HCT116 (cell line): ENCODE results near the gene CD44.
A peak's percentile ranks its signal among the peaks of the same experiment; 100 is the strongest.

ENCODE experiments used
- EZH2 ChIP-seq: fragments of 200-600 bp; sonication (generic); IDR thresholded peaks from 2 replicates; pipeline ENCODE4 v1.6.1; 2017; ENCODE audit warnings: antibody characterized with exemption, mixed run types
- EZH2phosphoT487 ChIP-seq: fragments of 200-600 bp; IDR thresholded peaks from 2 replicates; pipeline ENCODE4 v1.6.1; 2018; ENCODE audit warnings: antibody characterized with exemption, borderline replicate concordance
- POLR2A ChIP-seq: IDR thresholded peaks from 2 replicates; pipeline ENCODE4 v1.7.0; 2011; ENCODE audit warnings: borderline replicate concordance; ENCODE audit not compliant: insufficient read depth, insufficient read length; ENCODE audit errors: extremely low read depth
- POLR2AphosphoS5 ChIP-seq: IDR thresholded peaks from 2 replicates; pipeline ENCODE4 v1.6.1; 2011; ENCODE audit warnings: mild to moderate bottlenecking, low read depth, low read length, moderate library complexity
- REST ChIP-seq: IDR thresholded peaks from 2 replicates; pipeline ENCODE4 v1.6.1; 2012; ENCODE audit warnings: low read depth
- SIN3A ChIP-seq: IDR thresholded peaks from 2 replicates; pipeline ENCODE4 v1.6.1; 2012; ENCODE audit warnings: low read depth
- SP1 ChIP-seq: IDR thresholded peaks from 2 replicates; pipeline ENCODE4 v1.6.1; 2012; ENCODE audit warnings: low read depth
- TCF7L2 ChIP-seq: IDR thresholded peaks from 2 replicates; pipeline ENCODE4 v1.7.0; 2011; ENCODE audit warnings: borderline replicate concordance, inconsistent platforms; ENCODE audit not compliant: insufficient read depth, insufficient read length; ENCODE audit errors: extremely low read depth
- YY1 ChIP-seq: IDR thresholded peaks from 2 replicates; pipeline ENCODE4 v1.6.1; 2011; ENCODE audit warnings: low read length, low read depth, moderate library complexity, mild to moderate bottlenecking; ENCODE audit not compliant: insufficient replicate concordance; ENCODE audit errors: extremely low read depth
- ZBTB33 ChIP-seq: IDR thresholded peaks from 2 replicates; pipeline ENCODE4 v1.6.1; 2011; ENCODE audit warnings: mild to moderate bottlenecking, low read length, moderate library complexity; ENCODE audit not compliant: insufficient replicate concordance; ENCODE audit errors: extremely low read depth
- ZNF274 ChIP-seq: fragments of 200-500 bp; sonication (Bioruptor generic); IDR thresholded peaks from 2 replicates; pipeline ENCODE4 v1.6.1; 2014; ENCODE audit warnings: mild to moderate bottlenecking, low read depth, low read length, inconsistent platforms
- TF ChIP-seq, protein P1 (sequence below), 3 experiments: fragments of 200-600 bp in 1 of 3; sonication (generic) in 1 of 3; IDR thresholded peaks in 2 of 3; conservative IDR thresholded peaks in 1 of 3; 2 replicates each; pipeline ENCODE4 v1.5.1; 2012 to 2017; ENCODE audit warnings: low read depth in 2 of 3, low read length in 2 of 3, antibody characterized with exemption in 1 of 3, borderline replicate concordance in 1 of 3, control low read depth in 1 of 3, mild to moderate bottlenecking in 1 of 3, mixed read lengths in 1 of 3, mixed run types in 1 of 3, moderate library complexity in 1 of 3; ENCODE audit not compliant: insufficient read depth in 1 of 3
- TF ChIP-seq, protein P2 (sequence below): IDR thresholded peaks from 2 replicates; pipeline ENCODE4 v1.6.1; 2012

DNA sequence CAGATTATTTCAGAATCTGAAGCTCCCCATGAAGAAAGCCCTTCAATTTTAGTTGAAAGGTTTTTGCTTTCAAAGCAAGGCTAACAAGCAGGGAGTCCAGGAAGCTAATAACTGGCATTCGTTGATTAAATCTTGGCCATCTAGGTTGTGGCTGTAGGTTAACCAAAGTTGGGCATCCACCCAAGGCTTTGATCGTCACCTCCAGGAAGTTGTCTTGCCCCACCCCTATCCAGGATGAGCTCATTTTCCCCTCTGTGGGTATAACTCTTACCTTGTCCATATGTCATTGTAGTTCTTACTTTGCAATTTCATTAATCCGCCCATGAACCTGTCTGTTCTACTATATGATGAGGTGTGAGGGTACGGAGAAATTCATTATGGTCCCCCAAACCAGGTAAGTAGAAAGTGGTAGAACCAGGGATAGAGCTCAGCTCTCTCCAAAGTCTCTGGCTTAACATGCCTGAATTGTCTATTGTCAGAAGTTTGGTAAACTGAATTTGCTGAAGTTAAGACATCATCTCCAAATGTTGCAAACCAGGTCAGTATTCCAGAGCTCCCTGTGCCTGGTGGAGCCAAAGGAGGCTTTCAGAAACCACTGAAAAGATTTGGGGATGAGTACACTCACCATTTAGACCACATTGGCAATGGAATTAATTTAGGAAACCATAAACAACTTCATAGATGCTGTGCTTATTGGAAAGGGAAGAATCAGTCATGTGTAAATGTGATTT is 97.1 kb downstream of the CD44 start:
- TF ChIP-seq EZH2phosphoT487 = no peak
- TF ChIP-seq ZBTB33 = no peak
- TF ChIP-seq, protein P1, sequence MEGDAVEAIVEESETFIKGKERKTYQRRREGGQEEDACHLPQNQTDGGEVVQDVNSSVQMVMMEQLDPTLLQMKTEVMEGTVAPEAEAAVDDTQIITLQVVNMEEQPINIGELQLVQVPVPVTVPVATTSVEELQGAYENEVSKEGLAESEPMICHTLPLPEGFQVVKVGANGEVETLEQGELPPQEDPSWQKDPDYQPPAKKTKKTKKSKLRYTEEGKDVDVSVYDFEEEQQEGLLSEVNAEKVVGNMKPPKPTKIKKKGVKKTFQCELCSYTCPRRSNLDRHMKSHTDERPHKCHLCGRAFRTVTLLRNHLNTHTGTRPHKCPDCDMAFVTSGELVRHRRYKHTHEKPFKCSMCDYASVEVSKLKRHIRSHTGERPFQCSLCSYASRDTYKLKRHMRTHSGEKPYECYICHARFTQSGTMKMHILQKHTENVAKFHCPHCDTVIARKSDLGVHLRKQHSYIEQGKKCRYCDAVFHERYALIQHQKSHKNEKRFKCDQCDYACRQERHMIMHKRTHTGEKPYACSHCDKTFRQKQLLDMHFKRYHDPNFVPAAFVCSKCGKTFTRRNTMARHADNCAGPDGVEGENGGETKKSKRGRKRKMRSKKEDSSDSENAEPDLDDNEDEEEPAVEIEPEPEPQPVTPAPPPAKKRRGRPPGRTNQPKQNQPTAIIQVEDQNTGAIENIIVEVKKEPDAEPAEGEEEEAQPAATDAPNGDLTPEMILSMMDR (IDR thresholded peaks at IDR 0.05 in 2 of 3, conservative IDR thresholded peaks at IDR 0.05 in 1 of 3; ENCODE audit: borderline replicate concordance in 1 of 3, insufficient read depth in 1 of 3, low read depth in 2 of 3, low read length in 2 of 3) = no peak
- peak; percentile 95 for TF ChIP-seq TCF7L2
- no peak for TF ChIP-seq SIN3A
- TF ChIP-seq EZH2 = no peak
- TF ChIP-seq, protein P2, sequence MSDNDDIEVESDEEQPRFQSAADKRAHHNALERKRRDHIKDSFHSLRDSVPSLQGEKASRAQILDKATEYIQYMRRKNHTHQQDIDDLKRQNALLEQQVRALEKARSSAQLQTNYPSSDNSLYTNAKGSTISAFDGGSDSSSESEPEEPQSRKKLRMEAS = 0 out of 2 replicates have a peak, but pooled peaks have one; percentile 7
- no peak for TF ChIP-seq REST
- TF ChIP-seq POLR2A = no peak
- TF ChIP-seq SP1 = peak; percentile 33
- no peak for TF ChIP-seq POLR2AphosphoS5
- no peak for TF ChIP-seq ZNF274
- TF ChIP-seq YY1 = no peak
